Osteoblast (primary cell): ENCODE data around the gene RUNX2. TPM values are rescaled to one million over a fixed set of nuclear protein-coding genes. Genes with fewer than 3 reads are reported as not detected.
"Not testable (repeated sequence)": the region's sequence is repeated elsewhere in the genome, so short reads cannot be mapped to it uniquely, and the experiment has no call there.

Experiments used
- DNase-seq: peaks from one replicate; pipeline ENCODE4 v3.0.0; 2011; ENCODE audit warnings: low spot score, mixed read lengths; ENCODE audit not compliant: insufficient read length; ENCODE audit errors: missing footprints
- H2AFZ ChIP-seq: 2 replicates; pipeline ENCODE4 v1.6.0; 2011; ENCODE audit warnings: mild to moderate bottlenecking, low read length
- H3K27ac ChIP-seq: 2 replicates; pipeline ENCODE4 v1.5.1; 2011; ENCODE audit warnings: mild to moderate bottlenecking, low read depth, low read length, moderate library complexity
- H3K27me3 ChIP-seq: 2 replicates; pipeline ENCODE4 v1.6.0; 2012; ENCODE audit warnings: mild to moderate bottlenecking, control low read depth, inconsistent platforms, low read length, moderate library complexity; ENCODE audit not compliant: insufficient read depth
- H3K36me3 ChIP-seq: 2 replicates; pipeline ENCODE4 v1.5.1; 2011; ENCODE audit warnings: mild to moderate bottlenecking, low read length, control low read depth, moderate library complexity; ENCODE audit not compliant: insufficient read depth
- H3K4me1 ChIP-seq: 2 replicates; pipeline ENCODE4 v1.5.1; 2011; ENCODE audit warnings: mild to moderate bottlenecking, low read length, control low read depth, moderate library complexity; ENCODE audit not compliant: insufficient read depth
- H3K4me2 ChIP-seq: 2 replicates; pipeline ENCODE4 v1.6.0; 2011; ENCODE audit warnings: mild to moderate bottlenecking, low read length; ENCODE audit not compliant: insufficient read depth
- H3K4me3 ChIP-seq: fragments of 200-600 bp; sonication (generic); 3 replicates; pipeline ENCODE4 v1.5.1; 2012; ENCODE audit warnings: mild to moderate bottlenecking, low read length, inconsistent platforms; ENCODE audit not compliant: insufficient read depth
- H3K79me2 ChIP-seq: 2 replicates; pipeline ENCODE4 v1.6.0; 2012; ENCODE audit warnings: mild to moderate bottlenecking, low read length, control low read depth, inconsistent platforms; ENCODE audit not compliant: insufficient read depth
- H3K9me3 ChIP-seq: 2 replicates; pipeline ENCODE4 v1.5.1; 2011; ENCODE audit warnings: low read depth, low read length, control low read depth
- H4K20me1 ChIP-seq: 2 replicates; pipeline ENCODE4 v1.6.0; 2012; ENCODE audit warnings: mild to moderate bottlenecking, low read length, control low read depth; ENCODE audit not compliant: insufficient read depth
- total RNA-seq: library from RNA; depleted of rRNA; stranded (reverse); fragments of >200 nt; gene quantifications from 2 replicates; pipeline ENCODE4 v1.2.3, GENCODE V29; 2012
- TF ChIP-seq, protein P1 (sequence below): IDR thresholded peaks from 2 replicates; pipeline ENCODE4 v1.5.1; 2011; ENCODE audit warnings: mild to moderate bottlenecking, low read depth, low read length, moderate library complexity; ENCODE audit errors: extremely low read depth

Gene RUNX2
- total RNA-seq, 1 donor, result 30.0 TPM

DNA sequence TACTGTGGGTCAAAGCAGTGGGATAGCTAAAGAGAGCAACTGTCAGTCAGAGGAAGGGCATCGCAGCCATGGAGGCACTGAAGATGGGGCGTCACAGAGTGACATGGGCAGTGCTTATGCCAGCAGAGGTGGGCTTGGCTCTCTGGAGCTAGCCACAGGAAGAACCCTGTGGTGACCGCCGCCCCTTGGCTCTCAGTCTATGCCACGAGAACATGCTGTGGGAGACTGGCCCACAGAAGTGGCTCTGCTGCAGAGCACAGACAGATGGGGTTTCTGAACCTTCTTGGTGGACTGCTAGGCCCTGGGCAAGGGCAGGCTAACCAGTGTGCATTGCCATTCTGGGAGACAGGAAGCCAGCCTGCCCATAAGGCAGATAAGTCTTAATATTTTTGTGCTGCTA, 339.6 kb downstream of the RUNX2 start:
- Histone ChIP-seq H3K27me3 (no peaks in the 10 kb centered on the region), H2AFZ (no peak overlapping the region), H3K79me2 (no peaks in the 10 kb centered on the region), H3K4me3 (no peak overlapping the region), H3K9me3 (no peaks in the 10 kb centered on the region), H3K36me3 (no peaks in the 10 kb centered on the region), H3K27ac (no peak overlapping the region), H3K4me2 (no peak overlapping the region), H4K20me1 (no peaks in the 10 kb centered on the region), H3K4me1 (no peaks in the 10 kb centered on the region)
- TF ChIP-seq, protein P1, sequence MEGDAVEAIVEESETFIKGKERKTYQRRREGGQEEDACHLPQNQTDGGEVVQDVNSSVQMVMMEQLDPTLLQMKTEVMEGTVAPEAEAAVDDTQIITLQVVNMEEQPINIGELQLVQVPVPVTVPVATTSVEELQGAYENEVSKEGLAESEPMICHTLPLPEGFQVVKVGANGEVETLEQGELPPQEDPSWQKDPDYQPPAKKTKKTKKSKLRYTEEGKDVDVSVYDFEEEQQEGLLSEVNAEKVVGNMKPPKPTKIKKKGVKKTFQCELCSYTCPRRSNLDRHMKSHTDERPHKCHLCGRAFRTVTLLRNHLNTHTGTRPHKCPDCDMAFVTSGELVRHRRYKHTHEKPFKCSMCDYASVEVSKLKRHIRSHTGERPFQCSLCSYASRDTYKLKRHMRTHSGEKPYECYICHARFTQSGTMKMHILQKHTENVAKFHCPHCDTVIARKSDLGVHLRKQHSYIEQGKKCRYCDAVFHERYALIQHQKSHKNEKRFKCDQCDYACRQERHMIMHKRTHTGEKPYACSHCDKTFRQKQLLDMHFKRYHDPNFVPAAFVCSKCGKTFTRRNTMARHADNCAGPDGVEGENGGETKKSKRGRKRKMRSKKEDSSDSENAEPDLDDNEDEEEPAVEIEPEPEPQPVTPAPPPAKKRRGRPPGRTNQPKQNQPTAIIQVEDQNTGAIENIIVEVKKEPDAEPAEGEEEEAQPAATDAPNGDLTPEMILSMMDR, result no peak
- DNase-seq, result no peak

DNA sequence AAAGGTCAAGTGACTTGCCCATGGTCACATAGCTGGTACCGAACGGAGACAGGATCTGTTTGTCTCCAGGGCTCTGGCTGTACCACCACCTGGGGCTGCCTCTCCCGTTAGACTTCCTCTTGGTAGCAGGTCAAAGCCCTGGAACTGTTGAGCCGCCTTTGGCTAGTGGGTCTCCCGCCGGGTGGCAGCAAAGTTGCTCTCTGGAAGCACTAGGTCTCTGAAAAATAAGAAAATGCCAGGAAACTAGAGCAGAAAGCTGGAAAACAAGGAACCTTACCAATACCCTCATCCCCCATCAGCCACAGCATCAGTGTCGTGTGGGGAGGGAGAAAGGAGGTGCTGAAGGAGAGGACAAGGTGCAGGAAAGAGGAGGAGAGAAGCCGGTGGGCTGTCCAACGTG, 340.6 kb downstream of the RUNX2 start:
- Histone ChIP-seq H3K27ac (no peak overlapping the region), H2AFZ (no peak overlapping the region), H3K4me2 (no peak overlapping the region), H3K9me3 (no peaks in the 10 kb centered on the region), H3K79me2 (no peaks in the 10 kb centered on the region), H3K36me3 (no peaks in the 10 kb centered on the region), H3K4me3 (no peak overlapping the region), H4K20me1 (no peaks in the 10 kb centered on the region), H3K4me1 (no peaks in the 10 kb centered on the region), H3K27me3 (no peaks in the 10 kb centered on the region)
- DNase-seq, result no peak
- TF ChIP-seq, protein P1, result no peak

DNA sequence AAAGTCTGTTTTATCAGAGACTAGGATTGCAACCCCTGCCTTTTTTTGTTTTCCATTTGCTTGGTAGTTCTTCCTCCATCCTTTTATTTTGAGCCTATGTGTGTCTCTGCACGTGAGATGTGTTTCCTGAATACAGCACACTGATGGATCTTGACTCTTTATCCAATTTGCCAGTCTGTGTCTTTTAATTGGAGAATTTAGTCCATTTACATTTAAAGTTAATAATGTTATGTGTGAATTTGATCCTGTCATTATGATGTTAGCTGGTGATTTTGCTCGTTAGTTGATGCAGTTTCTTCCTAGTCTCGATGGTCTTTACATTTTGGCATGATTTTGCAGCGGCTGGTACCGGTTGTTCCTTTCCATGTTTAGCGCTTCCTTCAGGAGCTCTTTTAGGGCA, 345.0 kb downstream of the RUNX2 start:
- not testable (repeated sequence) for H3K79me2 ChIP-seq, DNase-seq, H2AFZ ChIP-seq, H3K27me3 ChIP-seq, H3K9me3 ChIP-seq, H3K36me3 ChIP-seq, H3K4me3 ChIP-seq, H4K20me1 ChIP-seq, H3K4me2 ChIP-seq, H3K27ac ChIP-seq
- peaks cover 14% of the 10 kb centered on the region for H3K4me1 ChIP-seq

DNA sequence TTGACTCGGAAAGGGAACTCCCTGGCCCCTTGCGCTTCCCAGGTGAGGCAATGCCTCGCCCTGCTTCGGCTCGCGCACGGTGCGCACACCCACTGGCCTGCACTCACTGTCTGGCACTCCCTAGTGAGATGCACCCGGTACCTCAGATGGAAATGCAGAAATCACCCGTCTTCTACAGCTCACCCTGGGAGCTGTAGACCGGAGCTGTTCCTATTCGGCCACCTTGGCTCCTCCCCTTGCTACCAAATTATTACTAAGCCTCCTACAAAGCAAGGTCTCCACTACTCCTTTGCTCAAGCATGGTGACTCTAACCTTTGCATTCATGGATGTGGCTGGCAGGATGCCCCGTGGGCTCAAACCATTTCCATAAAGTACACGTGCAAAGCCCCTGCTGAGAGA, 347.0 kb downstream of the RUNX2 start:
- H3K79me2 ChIP-seq, DNase-seq, H2AFZ ChIP-seq, H3K36me3 ChIP-seq, H3K27me3 ChIP-seq, H4K20me1 ChIP-seq, H3K4me2 ChIP-seq, H3K4me3 ChIP-seq, H3K9me3 ChIP-seq, H3K27ac ChIP-seq: not testable (repeated sequence)
- H3K4me1 ChIP-seq, result peaks cover 15% of the 10 kb centered on the region

DNA sequence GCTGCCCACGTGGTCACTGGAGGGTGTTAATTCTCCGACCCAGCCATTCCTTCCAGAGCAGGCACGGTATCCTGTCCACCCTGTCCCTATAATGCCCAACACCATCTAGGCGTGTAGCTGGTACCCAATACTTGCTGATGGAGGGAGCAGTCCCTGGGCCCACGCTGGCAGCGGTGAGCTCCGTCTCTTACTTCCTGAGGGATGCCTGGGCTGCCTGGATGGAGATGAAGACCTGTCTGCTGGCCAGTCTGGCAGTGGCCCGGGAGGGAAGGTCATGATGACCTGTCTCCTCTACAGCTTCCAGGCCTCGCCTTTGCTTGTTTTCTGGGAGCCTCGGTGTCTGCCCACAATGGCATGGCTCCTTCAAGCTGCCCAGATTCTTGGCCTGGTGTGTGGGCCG, 347.5 kb downstream of the RUNX2 start:
- Histone ChIP-seq H3K27ac (no peak overlapping the region), H4K20me1 (no peaks in the 10 kb centered on the region), H3K4me2 (no peak overlapping the region), H3K36me3 (no peaks in the 10 kb centered on the region), H3K9me3 (no peaks in the 10 kb centered on the region), H3K4me1 (peaks cover 15% of the 10 kb centered on the region), H2AFZ (no peak overlapping the region), H3K27me3 (no peaks in the 10 kb centered on the region), H3K4me3 (no peak overlapping the region), H3K79me2 (no peaks in the 10 kb centered on the region)
- no peak for DNase-seq
- TF ChIP-seq, protein P1, result no peak
